HG02571 (cell line): ENCODE data around the gene EPB41L2.
"Not testable (repeated sequence)": the region's sequence is repeated elsewhere in the genome, so short reads cannot be mapped to it uniquely, and the experiment has no call there.

Experiments
- ATAC-seq: cut with Tn5 transposase; IDR thresholded peaks from one replicate; pipeline ENCODE4 v1.9.1; 2021; ENCODE audit warnings: mild to moderate bottlenecking, moderate library complexity; ENCODE audit not compliant: unreplicated experiment

Gene EPB41L2

GRCh38 chr6:131063028-131063763 is at the start of gene EPB41L2:
TSS of gene EPB41L2 (minus strand) at chr6:131063245. CDS start at chr6:130956485, 106,760 bp downstream.
- ATAC-seq = peak; percentile 75

- ATAC-seq = no peak
These were observed 49.2 kb upstream of the EPB41L2 start for GRCh38 chr6:131112249-131112648.

- ATAC-seq = no peak
These were observed 44.1 kb upstream of the EPB41L2 start for GRCh38 chr6:131107151-131107550.

- ATAC-seq = no peak
These were observed 40.9 kb upstream of the EPB41L2 start for GRCh38 chr6:131103901-131104300.

GRCh38 chr6:131103296-131103695 is 40.3 kb upstream of the EPB41L2 start:
- ATAC-seq = no peak

GRCh38 chr6:131101911-131102680 is 39.1 kb upstream of the EPB41L2 start:
- ATAC-seq = no peak

- ATAC-seq = no peak
These were observed 33.7 kb upstream of the EPB41L2 start for GRCh38 chr6:131096786-131097185.

GRCh38 chr6:131093334-131093733 is 30.3 kb upstream of the EPB41L2 start:
- ATAC-seq = no peak

- not testable (repeated sequence) for ATAC-seq
These were observed 28.9 kb upstream of the EPB41L2 start for GRCh38 chr6:131091944-131092343.

- ATAC-seq = not testable (repeated sequence)
These were observed 27.3 kb upstream of the EPB41L2 start for GRCh38 chr6:131090339-131090738.

- no peak for ATAC-seq
These were observed 21.9 kb upstream of the EPB41L2 start for GRCh38 chr6:131084982-131085381.

GRCh38 chr6:131083687-131084086 is 20.6 kb upstream of the EPB41L2 start:
- ATAC-seq = no peak

GRCh38 chr6:131082335-131082734 is 19.3 kb upstream of the EPB41L2 start:
- ATAC-seq = no peak

- ATAC-seq = no peak
These were observed 17.0 kb upstream of the EPB41L2 start for GRCh38 chr6:131080084-131080483.

GRCh38 chr6:131073577-131073976 is 10.5 kb upstream of the EPB41L2 start:
- ATAC-seq = no peak

- no peak for ATAC-seq
These were observed 7.0 kb upstream of the EPB41L2 start for GRCh38 chr6:131070061-131070460.

- no peak for ATAC-seq
These were observed 5.1 kb upstream of the EPB41L2 start for GRCh38 chr6:131068165-131068564.

- ATAC-seq = no peak
These were observed 4.5 kb upstream of the EPB41L2 start for GRCh38 chr6:131067521-131067920.

- ATAC-seq = no peak
These were observed 2.8 kb upstream of the EPB41L2 start for GRCh38 chr6:131065824-131066171.

GRCh38 chr6:131065112-131065823 is 2.2 kb upstream of the EPB41L2 start:
- no peak for ATAC-seq

GRCh38 chr6:131063764-131064272 is 773 bp upstream of the EPB41L2 start:
- ATAC-seq = peak; percentile 8
